Measurements from ENCODE around the gene RSPH1.

RSPH1 gene

DNA sequence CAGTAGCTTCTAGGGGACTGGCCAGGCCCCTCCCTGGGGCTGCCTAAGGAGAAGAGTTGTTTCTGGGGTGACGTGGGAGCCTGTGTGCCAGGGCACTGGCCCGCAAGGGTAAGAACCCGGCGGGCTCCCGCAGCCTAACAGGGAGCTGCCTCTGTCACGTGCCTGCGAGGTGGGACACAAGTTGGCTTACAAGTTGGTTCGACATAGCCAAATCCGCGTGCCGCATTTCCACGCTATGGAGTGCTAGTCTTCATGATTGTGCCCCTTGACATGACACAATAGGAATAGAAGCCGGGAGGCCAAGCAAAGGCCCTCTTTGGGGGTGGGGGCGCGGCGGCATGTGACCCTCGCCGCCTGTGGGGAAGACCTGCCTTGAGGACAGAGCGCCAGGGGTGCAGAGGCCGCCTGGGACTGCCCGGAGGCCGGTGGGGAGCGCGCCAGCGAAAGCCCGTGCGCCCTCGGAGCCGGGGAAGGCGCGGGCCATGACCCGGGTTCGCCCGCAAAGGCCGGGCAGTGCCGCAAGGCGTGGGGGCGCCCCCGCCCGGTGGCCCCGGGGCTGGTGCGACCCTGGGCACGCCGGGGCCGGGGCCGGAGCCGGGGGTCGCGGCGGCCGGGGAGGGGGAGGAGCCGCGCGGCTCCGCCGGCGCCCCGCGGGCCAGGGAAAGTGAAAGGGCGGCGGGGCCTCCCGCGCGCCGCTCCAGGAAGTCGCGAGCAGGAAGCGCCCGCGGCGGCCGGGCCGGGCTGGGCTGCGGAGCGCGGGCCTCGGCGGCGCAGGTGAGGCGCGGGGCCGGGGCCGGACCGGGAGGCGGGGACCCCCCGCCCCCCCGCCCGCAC, 17.3 kb upstream of the RSPH1 start, which contains the start of gene SLC37A1:
Gene SLC37A1 (plus strand): TSS at position 702 of the 834 bp plus-strand sequence. CDS start 4,603 bp downstream, outside the sequence.
- DNase-seq (ENCODE audit: low spot score) = no peak

GRCh38 chr21:42512346-42513034, 16.5 kb upstream of the RSPH1 start:
- DNase-seq (ENCODE audit: low spot score) = no peak

DNA sequence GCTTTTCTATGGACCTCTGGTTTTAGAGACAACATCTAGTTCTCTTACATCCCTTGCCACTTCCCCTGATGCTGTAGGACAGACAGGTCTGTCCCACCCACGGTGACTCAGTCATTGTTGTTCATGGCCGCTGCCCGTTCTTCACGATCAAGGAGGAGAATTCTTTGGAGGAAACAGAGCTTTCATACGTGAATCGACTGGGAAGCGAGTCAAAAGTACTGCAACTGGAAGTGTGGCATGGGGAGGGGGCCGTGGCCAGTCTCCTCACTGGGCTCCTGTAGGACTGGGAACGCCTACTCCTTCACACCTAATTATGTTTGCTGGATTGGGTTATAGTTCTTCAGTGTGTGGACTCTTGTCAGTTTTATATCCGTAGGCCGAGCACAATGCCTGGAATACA, 13.2 kb upstream of the RSPH1 start:
- DNase-seq (ENCODE audit: low spot score) = no peak

- DNase-seq (ENCODE audit: low spot score) = no peak
These were observed 12.3 kb upstream of the RSPH1 start for GRCh38 chr21:42508371-42508770.

- DNase-seq (ENCODE audit: low spot score) = no peak
These were observed 11.4 kb upstream of the RSPH1 start for GRCh38 chr21:42507418-42507817.

DNA sequence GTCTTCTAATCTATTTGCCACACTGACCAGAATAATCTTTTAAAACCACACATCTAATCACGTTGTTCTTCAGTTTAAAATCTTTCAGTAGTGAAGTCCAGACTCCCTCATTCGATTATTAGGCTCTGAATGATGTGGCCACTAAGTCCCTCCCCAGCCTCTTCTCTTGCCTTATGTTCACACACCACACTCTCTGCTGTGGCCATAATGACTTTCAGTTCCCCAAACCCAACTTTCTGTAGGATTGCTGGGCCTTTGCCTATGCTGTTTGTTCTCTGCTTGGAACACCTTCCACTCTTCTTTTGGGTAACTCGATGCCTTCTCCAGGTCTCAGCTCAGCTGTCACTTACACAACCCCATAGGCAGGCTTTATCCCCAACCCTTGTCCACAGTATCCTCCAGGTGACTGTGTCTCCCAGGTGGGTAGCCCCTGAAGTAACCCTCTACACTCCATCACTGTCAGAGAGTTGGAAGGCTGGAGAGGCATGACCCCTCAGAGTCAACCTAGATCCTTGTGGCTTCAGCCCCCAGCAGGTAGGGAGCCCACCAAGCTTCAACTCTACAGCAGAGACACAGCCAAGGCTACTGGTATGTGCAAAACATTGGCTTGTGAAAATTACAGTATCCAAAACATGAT, 9.2 kb upstream of the RSPH1 start:
- DNase-seq (ENCODE audit: low spot score) = no peak

DNA sequence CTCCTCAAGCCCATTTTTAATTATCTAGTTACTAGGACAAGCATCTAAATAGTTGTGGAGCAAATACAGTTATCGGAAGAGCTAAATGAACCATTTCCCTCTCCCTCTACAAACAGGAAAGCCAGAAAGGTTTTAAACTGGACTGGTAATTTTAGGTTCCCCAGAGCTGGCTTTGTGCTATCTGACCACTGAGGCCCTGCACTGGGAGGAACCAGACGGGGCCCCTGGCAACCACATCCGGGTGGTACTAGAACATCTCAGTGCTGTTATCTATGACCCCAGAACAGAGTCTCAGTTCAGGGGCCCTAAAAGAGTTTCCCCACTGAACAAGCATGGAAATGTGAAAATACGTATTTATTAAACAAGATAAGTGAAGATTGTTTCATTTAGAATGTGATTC, 7.7 kb upstream of the RSPH1 start:
- DNase-seq (ENCODE audit: low spot score) = no peak

DNA sequence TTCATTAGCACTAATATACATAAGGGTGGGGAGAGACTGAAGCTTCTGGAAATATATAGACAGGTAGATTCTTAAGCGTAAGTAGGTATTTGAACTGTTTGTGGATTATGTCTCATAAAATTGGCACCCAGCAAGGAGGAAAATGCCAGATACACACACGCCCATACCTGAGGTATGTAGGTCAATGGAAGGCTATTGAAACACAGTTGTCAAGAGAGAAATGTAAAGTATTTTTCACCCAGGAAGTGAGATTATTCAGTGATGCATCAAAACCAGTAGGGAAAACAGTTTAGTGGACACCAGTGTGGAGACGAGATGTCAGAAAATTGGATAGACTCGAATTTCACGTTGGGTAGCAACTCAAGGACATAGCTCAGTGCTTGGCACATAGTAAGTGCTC, 4.7 kb upstream of the RSPH1 start:
- DNase-seq (ENCODE audit: low spot score) = no peak

- no peak for DNase-seq (ENCODE audit: low spot score)
These were observed 4.2 kb upstream of the RSPH1 start for GRCh38 chr21:42500225-42500624.

DNA sequence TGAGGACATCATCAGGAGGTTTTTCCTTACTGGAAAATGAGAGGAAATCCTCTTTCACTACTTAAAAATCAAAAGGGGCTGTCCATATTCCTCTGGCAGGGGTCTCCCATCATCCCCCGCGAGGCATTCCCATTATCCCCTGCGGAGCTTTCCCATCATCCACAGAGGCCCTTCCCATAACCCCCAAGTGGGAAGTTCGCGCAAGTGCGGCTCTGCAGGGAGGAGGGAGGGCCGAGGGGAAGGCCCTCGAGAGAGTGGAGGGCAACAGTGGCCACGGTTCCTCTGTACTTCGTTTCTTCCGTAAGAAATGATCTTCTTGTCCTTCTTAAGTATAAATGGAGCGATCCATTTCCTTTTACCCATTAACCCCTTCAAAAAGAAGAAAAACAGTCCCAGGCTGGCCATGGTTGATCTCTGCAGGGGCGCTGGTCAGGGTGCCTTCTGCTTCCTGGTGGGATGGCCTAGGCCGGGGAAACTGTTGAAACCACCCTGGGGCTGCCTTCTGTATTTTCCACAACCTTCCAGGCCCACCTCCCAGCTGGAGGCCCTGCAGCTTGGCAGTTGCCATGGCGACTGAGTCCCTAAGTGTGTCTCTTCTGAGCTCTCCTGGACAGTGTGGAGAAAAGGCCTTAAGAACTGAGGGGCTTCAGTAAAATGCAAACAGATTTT, 3.6 kb upstream of the RSPH1 start:
- no peak for DNase-seq (ENCODE audit: low spot score)

- no peak for DNase-seq (ENCODE audit: low spot score)
These were observed 2.0 kb upstream of the RSPH1 start for GRCh38 chr21:42498012-42498411.

DNA sequence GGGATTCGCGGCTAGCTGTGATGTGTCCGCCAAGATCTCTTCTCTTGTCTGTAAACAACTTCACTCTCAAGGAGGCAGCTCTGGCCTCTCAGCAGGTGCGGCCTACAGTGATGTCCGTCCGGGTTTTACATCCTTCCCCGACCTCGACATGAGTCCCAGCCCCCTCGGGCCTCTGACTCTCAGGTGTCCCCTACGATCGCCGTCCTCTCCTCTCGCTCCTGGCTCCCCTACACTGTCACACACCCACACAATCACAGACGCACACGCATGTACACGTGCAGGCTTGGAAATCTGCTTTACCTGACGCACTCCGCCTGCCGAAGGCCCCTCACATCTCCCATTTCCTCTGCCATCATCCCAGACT, 797 bp upstream of the RSPH1 start:
- peak; percentile 49 for DNase-seq (ENCODE audit: low spot score)

- no peak for DNase-seq (ENCODE audit: low spot score)
These were observed 282 bp downstream of the RSPH1 start for GRCh38 chr21:42495765-42496119.

DNA sequence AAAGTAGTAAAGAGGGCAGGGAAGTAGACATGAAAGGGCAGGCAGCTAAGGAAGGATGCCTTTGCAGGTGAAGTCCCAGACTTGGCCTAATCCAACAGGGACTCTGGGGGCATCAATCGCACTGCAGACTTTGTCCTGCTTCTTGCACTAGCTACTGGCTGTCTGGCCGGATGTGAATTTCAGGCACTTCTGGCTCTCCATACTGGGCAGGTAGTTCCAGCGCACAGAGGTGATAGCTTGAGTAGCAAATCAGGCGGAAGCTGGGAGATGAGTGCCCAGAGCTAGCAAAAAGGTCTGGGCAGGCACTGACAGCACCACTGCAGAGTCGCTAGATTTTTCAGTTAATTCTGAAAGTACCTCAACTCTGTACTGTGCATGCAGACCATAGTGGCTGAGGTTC, 997 bp downstream of the RSPH1 start:
- no peak for DNase-seq (ENCODE audit: low spot score)

DNA sequence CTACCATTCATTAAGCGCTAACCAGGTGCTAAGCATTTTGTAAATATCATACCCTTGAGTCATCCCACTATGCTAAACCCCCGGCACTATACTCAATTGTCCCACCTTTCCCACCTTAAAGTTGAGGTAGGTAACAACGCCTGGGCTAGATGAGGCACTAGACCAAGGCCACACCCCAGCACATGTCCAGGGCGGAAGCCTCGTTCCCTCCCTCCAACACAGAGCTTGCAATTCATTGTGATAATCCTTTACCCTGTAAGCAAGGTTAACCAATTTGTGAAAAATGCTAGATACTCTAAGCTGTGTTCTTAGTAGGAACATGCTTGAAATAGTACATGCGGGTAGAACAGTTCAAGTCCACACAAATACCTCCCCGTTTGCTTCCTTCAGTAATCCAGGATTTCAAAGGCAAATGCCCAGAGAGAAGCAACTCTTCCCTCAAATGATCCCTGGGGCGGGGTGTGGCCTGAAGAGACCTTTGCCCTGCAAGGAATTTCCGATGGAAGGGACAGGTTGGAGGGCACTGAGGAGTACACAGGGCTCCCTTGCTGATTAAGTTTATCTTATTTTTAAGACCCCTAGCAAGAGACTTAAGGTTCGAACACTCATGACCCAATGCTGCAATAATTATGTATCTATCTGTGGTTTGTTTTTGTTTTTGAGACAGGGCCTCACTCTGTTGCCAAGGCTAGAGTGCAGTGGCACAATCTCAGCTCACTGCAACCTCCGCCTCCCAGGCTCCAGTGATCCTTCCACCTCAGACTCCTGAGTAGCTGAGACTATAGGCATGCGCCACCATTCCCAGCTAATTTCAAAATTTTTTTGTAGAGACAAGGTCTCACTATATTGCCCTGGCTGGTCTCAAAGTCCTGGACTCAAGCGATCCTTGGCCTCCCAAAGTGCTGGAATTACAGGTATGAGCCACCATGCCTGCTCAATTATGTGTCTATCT, 2.6 kb downstream of the RSPH1 start:
- DNase-seq (ENCODE audit: low spot score) = no peak

GRCh38 chr21:42492201-42492600, 3.8 kb downstream of the RSPH1 start:
- no peak for DNase-seq (ENCODE audit: low spot score)

DNA sequence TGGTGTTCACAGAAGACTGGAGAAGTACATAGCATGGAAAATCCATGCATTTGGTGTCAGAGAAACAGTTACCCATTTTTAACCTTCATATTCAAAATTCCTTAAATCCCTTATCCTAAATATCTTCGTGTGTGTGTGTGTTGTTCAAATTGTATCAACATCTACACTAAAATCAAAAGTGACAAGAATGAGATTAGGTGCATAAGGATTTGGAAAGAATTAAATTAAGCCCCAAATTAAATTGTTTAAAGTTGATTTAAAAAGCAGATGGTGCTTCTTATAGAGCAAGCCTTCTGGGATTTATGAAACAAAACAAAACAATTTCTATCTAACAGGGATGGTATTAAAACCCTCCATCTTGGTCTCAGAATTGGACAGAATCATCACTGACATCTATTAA, 4.7 kb downstream of the RSPH1 start:
- no peak for DNase-seq (ENCODE audit: low spot score)

- DNase-seq (ENCODE audit: low spot score) = no peak
These were observed 5.3 kb downstream of the RSPH1 start for GRCh38 chr21:42490720-42491119.

DNA sequence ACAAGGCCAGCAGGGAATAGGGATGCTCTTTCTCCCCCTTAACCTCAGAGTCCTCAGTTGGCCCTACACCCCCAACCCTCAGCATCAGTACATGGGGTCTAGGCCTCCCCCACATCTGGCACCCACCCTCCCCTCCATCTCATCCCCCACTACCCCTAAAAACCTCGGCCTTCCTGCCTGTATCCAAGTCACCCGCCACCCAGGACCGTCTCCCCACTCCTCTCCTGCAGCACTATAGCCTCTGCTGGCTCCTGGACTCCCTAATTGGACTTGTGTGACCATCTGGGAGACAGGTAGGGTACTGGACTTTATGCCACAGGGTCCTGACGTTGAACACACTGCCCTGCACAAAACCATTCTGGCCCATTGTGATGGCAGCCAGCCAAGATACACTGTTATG, 6.0 kb downstream of the RSPH1 start:
- no peak for DNase-seq (ENCODE audit: low spot score)

DNA sequence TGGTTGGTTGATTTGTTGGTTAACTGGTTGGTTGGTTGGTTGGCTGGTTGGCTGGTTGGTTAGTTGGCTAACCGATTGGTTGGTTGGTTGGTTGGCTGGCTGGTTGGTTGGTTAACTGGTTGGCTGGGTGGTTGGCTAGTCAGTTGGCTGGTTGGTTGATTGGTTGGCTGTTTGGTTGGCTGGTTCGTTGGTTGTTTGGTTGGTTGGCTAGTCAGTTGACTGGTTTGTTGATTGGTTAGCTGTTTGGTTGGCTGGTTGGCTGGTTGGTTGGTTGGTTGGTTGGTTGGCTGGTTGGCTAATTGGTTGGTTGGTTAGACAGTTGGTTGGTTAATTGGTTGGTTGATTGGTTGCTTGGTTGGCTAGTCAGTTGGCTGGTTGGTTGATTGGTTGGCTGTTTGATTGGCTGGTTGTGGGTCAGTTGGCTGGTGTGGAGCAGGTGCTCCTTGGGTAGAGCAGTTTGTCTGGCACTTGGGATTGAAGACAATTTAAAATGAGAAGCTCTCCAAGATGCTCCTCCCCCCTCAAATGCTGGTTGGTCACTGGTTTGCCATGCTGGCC, 6.9 kb downstream of the RSPH1 start:
- DNase-seq (ENCODE audit: low spot score) = no peak

DNA sequence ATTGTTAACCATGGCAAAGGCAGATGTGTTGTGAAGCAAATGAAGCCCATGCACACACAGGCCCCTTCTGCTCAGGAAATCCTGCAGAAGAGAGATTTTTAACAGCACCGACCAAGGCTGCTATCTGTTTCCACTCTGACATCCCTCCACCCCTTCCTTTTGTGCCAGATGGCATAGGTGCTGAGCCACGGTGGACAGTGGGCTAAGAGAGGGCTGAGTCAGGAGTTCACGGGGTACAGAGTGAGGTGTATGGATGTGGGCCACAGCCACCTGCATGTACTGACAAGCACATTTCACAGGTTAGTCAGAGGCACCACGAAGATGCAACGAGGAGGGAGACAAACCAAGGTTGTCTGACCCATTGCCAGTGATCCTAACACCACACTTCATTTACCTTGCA, 9.5 kb downstream of the RSPH1 start:
- DNase-seq (ENCODE audit: low spot score) = no peak

All from Ammon's horn (tissue), 1 donor.